ENCODE results near the gene IFI16. TPM values are rescaled to one million over a fixed set of nuclear protein-coding genes. Genes with fewer than 3 reads are reported as not detected.
"Not testable (repeated sequence)": the region's sequence is repeated elsewhere in the genome, so short reads cannot be mapped to it uniquely, and the experiment has no call there.

The IFI16 gene
- total RNA-seq, 2 experiments from 2014 or later, result 99.3 to 271 TPM

- Histone ChIP-seq H3K4me2 (ENCODE audit: low read length) (no peak overlapping the region), H3K4me1 (ENCODE audit: insufficient read depth, low read length, poor library complexity, severe bottlenecking) (no peaks in the 10 kb centered on the region), H3K9me3 (ENCODE audit: low read length) (no peaks in the 10 kb centered on the region), H3K27ac (ENCODE audit: low read depth, low read length, poor library complexity, severe bottlenecking) (no peak overlapping the region), H3K36me3 (ENCODE audit: insufficient read depth, low read length) (peaks cover 95% of the 10 kb centered on the region), H2AFZ (ENCODE audit: low read length) (no peak overlapping the region), H3K4me3 (ENCODE audit: low read depth, low read length, poor library complexity, severe bottlenecking) (no peak overlapping the region), H4K20me1 (ENCODE audit: insufficient read depth, low read length) (peaks cover 6% of the 10 kb centered on the region; the same call in 1 of the 2 replicates), H3K9me2 (ENCODE audit: insufficient read depth, low read length) (no peaks in the 10 kb centered on the region), H3K79me2 (ENCODE audit: insufficient read depth, low read depth, low read length) (peaks cover 19% of the 10 kb centered on the region; the same call in 1 of the 2 replicates)
- no peak for TF ChIP-seq EZH2phosphoT487 (IDR thresholded peaks at IDR 0.05; ENCODE audit: borderline replicate concordance, low read depth, low read length)
- TF ChIP-seq, protein P1, sequence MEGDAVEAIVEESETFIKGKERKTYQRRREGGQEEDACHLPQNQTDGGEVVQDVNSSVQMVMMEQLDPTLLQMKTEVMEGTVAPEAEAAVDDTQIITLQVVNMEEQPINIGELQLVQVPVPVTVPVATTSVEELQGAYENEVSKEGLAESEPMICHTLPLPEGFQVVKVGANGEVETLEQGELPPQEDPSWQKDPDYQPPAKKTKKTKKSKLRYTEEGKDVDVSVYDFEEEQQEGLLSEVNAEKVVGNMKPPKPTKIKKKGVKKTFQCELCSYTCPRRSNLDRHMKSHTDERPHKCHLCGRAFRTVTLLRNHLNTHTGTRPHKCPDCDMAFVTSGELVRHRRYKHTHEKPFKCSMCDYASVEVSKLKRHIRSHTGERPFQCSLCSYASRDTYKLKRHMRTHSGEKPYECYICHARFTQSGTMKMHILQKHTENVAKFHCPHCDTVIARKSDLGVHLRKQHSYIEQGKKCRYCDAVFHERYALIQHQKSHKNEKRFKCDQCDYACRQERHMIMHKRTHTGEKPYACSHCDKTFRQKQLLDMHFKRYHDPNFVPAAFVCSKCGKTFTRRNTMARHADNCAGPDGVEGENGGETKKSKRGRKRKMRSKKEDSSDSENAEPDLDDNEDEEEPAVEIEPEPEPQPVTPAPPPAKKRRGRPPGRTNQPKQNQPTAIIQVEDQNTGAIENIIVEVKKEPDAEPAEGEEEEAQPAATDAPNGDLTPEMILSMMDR (conservative IDR thresholded peaks at IDR 0.05; ENCODE audit: low read length), result no peak
- intact Hi-C loops (cut with micrococcal nuclease; ENCODE audit: unreplicated experiment), result no loop called here
- DNase-seq (ENCODE audit: low spot score), result no peak
- CTCF ChIA-PET (ENCODE audit: unreplicated experiment), result no interaction called here
- no TSS peak for BruUV-seq (replicated peaks)
- POLR2A ChIA-PET, result interaction anchor here (0.9 to 1.8 kb wide), 5 partner anchors 10 to 27 kb away, joined by 3 to 8 read pairs (median 4); no protein-coding TSS in a partner anchor
Observed at GRCh38 chr1:159040893-159041724, 31.4 kb downstream of the IFI16 start.

GRCh38 chr1:159046486-159046885 lies 36.8 kb downstream of the IFI16 start:
- intact Hi-C loops (cut with micrococcal nuclease; ENCODE audit: unreplicated experiment); H2AFZ ChIP-seq (ENCODE audit: low read length); H4K20me1 ChIP-seq (ENCODE audit: insufficient read depth, low read length); H3K4me3 ChIP-seq (ENCODE audit: low read depth, low read length, poor library complexity, severe bottlenecking); POLR2A ChIA-PET; H3K27ac ChIP-seq (ENCODE audit: low read depth, low read length, poor library complexity, severe bottlenecking); H3K9me2 ChIP-seq (ENCODE audit: insufficient read depth, low read length); DNase-seq (ENCODE audit: low spot score); CTCF ChIA-PET (ENCODE audit: unreplicated experiment); H3K4me1 ChIP-seq (ENCODE audit: insufficient read depth, low read length, poor library complexity, severe bottlenecking); BruUV-seq (replicated peaks); H3K79me2 ChIP-seq (ENCODE audit: insufficient read depth, low read depth, low read length); H3K4me2 ChIP-seq (ENCODE audit: low read length); H3K9me3 ChIP-seq (ENCODE audit: low read length): not testable (repeated sequence)
- H3K36me3 ChIP-seq (ENCODE audit: insufficient read depth, low read length), result peaks cover 90% of the 10 kb centered on the region

DNA sequence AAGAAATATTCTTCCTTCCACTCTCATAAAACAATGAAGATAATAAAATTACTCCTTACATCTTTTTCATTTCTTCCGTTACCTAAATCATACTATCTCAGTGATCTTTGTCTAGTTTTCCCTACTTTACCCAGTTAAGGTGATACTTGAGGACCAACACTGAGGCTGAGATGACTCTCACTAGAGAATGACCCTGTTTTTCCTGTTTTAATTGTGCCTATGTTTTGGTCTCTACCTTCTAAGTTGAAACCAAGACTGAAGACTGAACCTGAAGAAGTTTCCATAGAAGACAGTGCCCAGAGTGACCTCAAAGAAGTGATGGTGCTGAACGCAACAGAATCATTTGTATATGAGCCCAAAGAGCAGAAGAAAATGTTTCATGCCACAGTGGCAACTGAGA lies 41.7 kb downstream of the IFI16 start:
- POLR2A ChIA-PET, result no interaction called here
- H3K9me2 ChIP-seq (ENCODE audit: insufficient read depth, low read length), result no peaks in the 10 kb centered on the region
- BruUV-seq (replicated peaks), result no TSS peak
- TF ChIP-seq EZH2phosphoT487 (IDR thresholded peaks at IDR 0.05; ENCODE audit: borderline replicate concordance, low read depth, low read length), result no peak
- TF ChIP-seq, protein P1 (conservative IDR thresholded peaks at IDR 0.05; ENCODE audit: low read length), result no peak
- no peak overlapping the region for H3K27ac ChIP-seq (ENCODE audit: low read depth, low read length, poor library complexity, severe bottlenecking)
- intact Hi-C loops (cut with micrococcal nuclease; ENCODE audit: unreplicated experiment), result no loop called here
- no peak for DNase-seq (ENCODE audit: low spot score)
- H3K36me3 ChIP-seq (ENCODE audit: insufficient read depth, low read length), result peaks cover 95% of the 10 kb centered on the region
- no peak overlapping the region for H3K4me2 ChIP-seq (ENCODE audit: low read length)
- H4K20me1 ChIP-seq (ENCODE audit: insufficient read depth, low read length), result no peaks in the 10 kb centered on the region
- H2AFZ ChIP-seq (ENCODE audit: low read length), result no peak overlapping the region
- H3K79me2 ChIP-seq (ENCODE audit: insufficient read depth, low read depth, low read length), result peaks cover 7% of the 10 kb centered on the region; the same call in 1 of the 2 replicates
- CTCF ChIA-PET (ENCODE audit: unreplicated experiment), result no interaction called here
- H3K4me3 ChIP-seq (ENCODE audit: low read depth, low read length, poor library complexity, severe bottlenecking), result no peak overlapping the region
- H3K4me1 ChIP-seq (ENCODE audit: insufficient read depth, low read length, poor library complexity, severe bottlenecking), result peaks cover 18% of the 10 kb centered on the region
- H3K9me3 ChIP-seq (ENCODE audit: low read length), result no peaks in the 10 kb centered on the region

Data from OCI-LY7 (cell line).